NCI-H1105 treated with DMSO at 0.1 percent for 48 hours (cell line): ENCODE measurements around the gene HBS1L.
"Not testable (repeated sequence)": the region's sequence is repeated elsewhere in the genome, so short reads cannot be mapped to it uniquely, and the experiment has no call there.

Experiments
- DNase-seq: peaks from one replicate; lab custom pipeline; 2025; lab: John Stamatoyannopoulos, UW

Gene HBS1L

DNA sequence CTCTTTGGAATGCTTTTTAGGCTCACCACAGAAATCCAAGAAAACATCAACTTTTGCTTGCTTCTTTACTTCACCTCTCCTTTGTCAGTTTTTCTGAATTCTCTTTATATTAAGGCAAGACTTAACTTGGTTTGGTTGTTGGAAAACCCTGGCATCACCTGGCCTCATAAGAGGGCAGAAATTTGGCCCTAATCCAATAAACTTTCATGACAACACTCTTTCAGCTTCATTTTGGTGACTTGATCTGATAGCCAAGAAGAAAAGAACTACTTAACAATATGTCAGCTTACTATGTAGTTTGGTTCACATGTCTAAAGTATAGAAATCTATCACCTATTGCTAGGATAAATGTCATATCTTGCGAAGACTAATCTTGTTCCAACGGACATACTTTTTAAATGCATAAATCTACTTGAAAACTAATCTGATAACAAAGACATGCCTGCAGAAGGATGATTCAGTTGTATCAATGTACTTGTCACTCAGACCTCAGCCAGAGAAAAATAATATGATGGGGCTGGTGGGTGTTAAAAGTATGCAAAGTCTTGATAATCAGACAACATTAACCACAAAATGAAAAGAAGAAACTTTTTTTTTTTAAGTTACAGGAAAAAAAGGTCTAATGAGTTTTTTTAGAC lies 19.3 kb upstream of the HBS1L start:
- peak; percentile 36 for DNase-seq

DNA sequence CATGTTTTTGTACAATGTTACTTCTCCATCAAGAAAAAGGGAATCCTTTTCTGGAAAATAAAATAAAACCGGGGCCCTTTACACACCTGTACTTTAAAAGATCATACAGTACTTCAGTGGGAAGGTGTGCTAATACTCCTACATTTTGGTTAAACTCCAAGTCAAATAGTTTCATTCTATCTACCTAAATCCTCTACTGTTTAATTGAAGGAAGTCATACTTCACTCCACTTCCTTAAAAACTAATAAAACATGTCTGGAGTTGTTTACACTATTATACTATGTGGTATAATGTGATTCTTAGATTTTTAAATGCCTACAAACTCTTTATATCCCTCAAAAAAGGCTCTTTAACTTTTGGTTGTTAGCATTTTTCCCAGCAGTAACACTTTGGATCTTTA lies 18.6 kb upstream of the HBS1L start:
- DNase-seq = no peak

DNA sequence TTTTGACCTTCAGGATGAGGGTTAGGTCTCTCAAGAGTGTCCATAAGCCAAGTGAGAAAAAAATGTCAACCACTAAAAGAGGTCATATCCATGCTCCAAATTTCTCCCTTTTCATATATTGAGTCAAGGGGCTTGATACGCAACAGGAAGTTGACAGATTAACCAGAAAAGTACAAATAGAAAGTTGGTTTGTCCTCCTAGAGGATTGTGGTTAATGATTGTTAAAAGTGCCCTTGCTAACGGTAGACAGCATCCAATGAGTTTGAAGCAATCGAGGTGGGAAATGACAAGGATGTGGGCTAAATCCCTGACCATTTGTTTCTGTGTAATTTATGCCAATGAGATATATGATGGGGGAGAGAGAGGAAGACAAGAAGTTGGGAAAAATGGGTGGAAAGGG lies 18.1 kb upstream of the HBS1L start:
- no peak for DNase-seq

DNA sequence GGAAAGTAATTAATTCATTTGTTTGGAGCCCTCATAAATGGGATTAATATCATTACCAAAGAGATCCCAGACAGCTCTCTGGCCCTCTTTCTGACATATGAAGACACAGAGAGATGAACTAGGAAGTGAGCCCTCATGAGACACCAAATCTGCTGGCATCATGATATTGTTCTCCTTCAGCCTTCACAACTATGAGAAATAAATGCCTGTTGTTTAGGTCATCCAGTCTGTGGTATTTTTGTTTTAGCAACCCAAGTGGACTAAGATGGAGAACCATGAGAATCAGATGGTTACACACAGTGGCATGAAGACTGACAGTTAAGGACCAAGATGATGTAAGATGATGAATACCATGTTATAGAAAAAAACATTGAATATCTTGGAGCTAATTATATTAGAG lies 16.9 kb upstream of the HBS1L start:
- no peak for DNase-seq

DNA sequence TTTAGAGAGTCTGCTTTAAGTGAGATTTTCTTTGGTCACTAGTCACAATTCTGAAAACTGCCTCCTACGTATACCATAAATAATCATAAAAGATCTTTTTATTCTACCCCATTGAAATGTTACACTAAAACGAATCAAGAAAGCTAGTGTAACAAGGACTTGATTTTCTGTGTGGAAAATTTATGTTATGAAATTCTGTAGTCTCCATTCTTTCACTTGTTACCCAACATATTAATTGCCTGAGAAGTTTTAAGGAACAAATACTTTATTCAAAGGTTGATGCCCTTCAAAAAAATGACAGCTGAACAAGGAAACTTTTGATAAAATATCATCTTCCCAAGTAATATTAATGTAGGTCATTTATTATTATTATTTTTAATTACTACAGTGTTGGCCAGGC lies 13.3 kb upstream of the HBS1L start:
- no peak for DNase-seq

DNA sequence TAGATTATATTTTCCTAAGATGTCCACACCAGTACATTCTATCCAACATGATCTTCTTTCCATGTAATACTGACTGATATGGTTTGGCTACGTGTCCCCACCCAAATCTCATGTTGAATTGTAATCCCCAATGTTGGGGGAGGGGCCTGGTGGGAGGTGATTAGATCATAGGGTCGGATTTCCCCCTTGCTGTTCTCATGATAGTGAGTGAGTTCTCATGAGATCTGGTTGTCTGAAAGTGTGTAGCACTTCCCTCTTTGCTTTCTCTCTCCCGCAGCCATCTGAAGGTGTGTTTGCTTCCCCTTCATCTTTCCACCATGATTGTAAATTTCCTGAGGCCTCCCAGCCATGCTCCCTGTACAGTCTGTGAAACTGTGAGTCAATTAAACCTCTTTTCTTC lies 12.2 kb upstream of the HBS1L start:
- no peak for DNase-seq

DNA sequence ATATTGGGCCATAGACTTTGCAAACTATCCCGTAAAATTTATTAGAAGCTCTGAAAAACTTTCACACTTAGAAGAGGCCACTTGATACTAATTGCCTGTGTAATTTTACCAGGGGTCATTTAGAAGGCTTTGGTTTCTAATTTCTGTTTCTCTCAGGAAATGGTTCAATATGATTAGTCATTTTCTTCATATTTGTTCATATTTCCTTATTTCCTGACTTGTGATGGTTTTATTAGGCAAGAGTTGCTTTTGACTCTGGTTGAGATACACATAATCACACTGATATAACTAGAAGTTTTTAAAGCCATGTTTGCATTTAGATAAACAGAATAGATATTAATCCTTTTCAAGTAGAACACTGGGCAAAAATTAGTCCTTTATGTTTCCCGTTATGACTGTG lies 11.8 kb upstream of the HBS1L start:
- no peak for DNase-seq

DNA sequence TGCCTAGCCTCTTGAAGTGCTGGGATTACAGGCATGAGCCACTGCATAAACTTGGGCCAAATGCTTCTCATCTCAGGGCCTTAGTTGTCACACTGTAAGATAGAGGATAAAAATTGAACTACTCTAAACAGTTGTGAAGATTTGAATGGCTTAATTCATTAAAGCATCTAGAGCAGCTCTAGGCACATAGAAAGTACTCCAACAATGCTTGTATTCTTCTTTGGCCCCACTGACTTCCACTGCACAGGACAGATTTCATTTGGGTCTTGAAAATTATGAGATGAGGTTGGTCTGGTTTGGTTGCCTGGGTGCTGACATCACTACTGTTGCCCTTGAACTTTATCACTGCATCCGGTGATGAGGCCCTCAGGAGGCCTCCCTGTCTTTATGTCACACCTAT lies 10.0 kb upstream of the HBS1L start:
- DNase-seq = no peak

DNA sequence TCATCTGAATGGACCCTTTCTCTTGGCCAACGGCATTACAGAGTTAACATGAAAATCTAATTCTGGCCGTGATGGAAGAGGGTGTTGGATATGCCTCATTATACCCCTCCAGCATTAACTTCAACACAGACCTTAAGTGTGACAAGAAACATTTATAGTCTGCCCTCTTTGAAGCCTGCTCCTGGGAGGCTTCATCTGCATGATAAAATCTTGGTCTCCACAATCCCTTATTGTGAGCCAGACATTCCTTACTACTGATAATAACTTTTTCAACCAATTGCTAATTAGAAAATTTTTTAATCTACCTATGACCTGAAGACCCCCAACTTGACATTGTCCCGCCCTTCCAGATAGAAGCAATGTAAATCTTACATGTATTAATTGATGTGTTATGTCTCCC lies 9.3 kb upstream of the HBS1L start:
- no peak for DNase-seq

DNA sequence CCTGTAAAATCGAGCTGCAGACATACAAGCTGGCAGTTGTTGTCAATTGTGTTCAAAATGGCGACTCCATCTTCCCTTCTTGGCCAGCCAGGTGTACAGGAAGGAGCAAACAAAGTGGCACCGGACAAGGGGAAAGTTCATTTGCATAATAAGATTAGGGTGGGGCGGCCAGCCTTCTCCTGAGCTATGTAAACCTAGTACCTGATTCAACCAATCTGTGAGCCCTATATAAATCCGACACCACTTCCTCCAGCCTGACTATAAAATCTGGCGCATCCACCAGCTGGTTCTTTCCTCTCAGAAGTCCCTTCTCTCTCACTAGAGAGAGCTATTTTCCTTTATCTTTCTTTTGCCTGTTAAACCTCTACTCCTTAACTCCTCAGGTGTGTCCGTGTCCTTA lies 8.1 kb upstream of the HBS1L start:
- DNase-seq = no peak

DNA sequence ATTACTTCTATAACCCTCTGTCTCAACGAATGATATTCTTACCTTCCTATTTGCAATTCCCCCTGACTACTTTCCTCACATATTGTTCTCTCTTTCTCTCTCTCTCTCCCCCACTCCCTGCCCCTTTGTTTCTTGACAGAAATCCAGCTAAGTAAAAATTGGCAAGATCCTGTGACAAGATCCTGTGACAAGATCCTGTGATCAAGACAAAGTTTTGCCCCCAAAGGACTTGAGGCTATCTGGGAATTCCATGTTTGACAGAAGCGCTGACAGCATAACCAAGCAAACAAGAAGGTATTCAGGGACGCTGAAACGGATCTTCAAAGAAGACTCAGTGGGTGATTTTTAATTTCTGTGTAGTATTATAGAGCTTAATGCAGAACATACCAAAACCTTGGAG lies 5.5 kb upstream of the HBS1L start:
- no peak for DNase-seq

DNA sequence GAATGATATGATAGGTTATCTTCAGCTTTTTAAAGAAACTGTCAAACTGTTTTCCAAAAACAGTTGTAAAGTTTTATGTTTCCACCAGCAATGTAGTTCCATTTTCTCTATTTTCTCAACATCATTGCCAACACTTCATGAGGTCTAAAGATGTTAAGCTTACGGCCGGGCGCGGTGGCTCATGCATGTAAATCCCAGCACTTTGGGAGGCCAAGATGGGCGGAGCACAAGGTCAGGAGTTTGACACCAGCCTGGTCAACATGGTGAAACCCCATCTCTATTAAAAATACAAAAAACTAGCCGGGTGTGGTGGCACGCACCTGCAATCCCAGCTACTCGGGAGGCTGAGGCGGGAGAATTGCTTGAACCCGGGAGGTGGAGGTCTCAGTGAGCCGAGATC lies 3.7 kb upstream of the HBS1L start:
- DNase-seq = not testable (repeated sequence)

DNA sequence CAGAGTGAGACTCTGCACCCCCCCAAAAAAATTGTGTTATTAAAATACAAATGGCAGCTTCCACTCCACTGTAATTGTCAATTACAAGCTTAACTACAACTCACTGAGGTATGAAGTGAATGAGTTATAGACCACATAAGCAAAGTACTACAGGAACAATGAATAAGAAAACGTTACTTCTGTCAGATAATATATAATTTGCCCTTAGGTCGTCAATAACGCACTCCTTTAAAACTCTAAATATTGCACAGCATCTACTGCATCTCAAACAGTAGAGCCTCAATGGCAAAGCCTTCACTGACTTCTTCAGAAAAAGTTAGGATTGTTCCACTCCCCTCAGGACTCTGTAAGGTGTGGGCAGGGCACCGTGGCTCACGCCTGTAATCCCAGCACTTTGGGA lies 2.0 kb upstream of the HBS1L start:
- DNase-seq = no peak

DNA sequence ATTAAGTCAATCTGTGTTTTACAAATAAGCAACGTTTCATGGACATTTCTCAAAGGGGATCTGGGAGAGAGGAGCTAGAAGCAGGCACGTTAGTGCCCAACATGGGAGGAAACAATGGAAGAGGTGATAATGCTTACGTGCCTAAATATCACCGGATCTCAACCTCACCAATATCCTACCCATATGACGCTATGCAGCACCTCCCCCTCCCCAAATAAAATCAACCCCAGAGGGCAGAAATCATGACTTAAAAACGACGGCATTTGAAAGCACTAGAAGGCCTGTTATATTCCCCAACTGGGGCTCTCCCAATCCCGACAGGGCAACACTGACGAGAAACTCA lies 425 bp downstream of the HBS1L start:
- no peak for DNase-seq

DNA sequence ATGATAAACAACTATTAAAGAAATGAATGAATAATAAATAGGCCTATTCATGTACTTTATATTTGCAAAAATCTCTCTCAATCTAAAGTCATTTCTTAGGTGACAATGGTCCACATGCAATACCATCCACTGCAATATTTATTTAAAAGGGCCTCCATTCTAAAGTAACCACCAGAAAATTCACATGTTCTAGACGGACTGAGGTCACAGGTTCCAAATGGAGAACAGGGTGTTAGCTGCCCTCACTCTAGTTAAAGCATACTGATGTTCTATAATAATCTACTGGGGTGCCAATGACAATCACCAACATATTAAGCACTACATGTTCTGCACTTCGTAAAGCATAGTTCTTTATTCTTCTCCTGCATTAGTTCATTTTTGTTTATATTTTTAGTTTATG lies 1.2 kb downstream of the HBS1L start:
- no peak for DNase-seq

DNA sequence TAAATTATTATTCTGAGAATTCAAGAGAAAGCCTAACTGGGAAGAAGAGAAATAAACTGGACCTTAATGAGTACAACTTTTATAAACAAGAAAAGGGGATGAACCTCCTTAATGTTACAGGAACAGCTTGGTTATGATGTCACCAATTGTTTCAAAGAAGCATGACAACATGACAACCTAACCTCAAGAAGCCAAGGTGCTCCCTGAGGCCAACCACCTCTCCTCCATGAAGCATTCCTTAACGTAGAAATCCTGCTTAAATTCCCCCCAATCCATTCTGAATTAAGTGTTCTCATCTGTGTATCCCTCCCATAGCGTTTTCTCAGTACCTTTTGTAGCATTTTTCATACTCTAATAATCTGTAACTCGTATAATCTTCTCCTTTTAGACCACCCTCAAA lies 1.7 kb downstream of the HBS1L start:
- no peak for DNase-seq

DNA sequence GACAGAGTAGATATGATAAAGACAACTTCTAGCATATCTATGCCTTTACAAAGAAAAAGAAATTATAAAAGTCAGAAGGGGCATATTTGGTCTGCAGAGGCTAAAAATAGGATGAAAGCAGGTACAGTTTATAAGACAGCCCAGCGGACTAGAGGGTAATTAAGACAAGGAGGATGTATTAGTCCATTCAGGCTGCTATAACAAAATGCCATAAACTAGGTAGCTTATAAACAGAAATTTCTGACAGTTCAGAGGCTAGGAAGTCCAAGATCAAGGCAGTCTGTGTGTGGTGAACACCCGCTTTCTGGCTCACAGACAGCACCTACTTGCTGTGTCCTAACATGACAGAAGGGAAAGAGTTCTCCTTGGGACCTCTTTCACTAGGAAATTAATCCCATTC lies 5.7 kb downstream of the HBS1L start:
- no peak for DNase-seq

DNA sequence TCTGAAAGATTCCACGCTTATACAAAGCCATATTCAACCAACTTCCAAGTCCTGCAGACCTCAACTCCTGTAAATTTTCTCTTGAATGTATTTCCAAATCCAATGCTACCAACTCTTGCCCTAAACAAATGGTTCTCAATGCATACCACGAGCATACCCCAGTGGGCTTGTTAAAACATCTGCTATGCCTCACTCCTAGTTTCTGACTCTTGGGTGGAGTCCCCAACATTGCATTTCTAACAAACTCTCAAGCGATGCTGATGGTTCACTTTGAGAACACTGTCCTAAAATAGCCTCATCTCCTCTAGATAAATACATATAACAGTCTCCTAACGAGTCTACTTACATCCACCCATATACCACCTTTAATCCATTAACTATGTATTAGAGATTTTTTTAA lies 7.3 kb downstream of the HBS1L start:
- no peak for DNase-seq

DNA sequence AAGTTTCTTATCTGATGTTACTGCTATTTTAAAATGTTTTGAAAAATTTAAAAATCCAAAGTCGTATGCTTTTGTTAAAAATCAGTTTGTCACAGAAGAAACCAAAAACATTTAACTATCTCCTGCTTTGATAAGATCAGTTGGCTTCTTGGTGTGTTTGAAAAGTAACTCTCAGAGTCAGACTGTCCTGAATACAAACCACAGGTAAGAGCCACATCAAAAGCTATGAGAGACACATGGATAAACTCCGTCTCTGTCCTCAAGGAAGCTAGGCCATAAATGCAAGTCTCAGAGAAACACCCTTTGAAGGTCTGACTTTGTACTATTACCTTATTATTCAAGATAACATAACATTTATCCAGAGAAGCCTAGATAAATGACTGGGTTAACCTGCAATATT lies 7.7 kb downstream of the HBS1L start:
- no peak for DNase-seq

DNA sequence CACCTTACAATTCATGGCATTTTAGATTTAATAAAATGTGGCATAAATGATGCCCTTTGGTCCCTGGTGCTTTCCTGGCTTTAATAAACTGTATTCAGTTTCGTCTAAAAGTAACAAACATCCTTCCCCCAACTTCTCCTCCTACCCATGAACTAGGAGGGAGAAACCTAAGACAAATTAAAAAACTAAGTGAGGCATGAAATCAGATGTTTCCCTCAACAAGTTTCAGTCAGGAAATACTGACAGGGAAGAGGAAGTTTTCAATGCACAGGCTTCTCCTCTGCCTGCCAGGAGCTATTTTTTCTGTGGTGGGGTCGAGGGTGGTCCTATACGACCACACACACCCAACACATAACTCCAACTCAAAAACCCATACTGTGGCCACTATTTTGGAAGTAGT lies 10.0 kb downstream of the HBS1L start:
- DNase-seq = no peak

DNA sequence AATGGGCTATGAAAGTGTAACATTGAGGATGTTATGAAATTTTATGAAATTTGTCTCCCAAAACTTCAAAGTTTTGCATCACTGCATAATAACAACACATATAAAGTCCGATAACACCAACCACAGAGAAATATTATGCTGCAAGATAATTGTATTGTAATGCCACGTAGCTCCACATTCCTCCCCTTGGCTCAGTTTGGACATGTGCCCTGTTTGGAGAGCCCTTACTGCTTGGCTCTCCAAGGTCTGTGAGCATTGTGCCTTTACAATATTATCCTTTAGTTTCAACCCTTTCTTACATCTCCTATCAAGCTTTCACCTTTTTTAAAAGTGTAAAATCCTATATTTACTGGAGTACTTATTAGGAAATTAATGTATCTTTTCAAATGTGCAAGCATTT lies 10.8 kb downstream of the HBS1L start:
- DNase-seq = no peak

DNA sequence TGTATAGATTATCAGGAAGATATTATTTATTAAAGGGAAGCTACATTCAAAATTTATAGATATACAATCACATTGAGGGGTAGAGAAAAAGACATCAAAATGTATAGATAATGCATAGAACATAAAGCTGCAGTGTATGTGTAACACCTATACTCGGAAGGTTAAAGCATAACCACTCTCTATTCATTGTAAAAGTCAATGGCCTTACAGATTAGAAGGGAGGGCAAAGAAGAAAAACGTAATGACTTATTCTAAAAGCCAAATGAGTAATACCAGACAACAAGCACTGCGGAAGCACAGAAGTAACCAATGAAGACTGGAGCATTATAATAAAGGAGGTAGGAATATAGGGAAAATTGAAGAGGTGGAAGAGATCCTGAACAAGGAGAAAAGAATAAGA lies 11.3 kb downstream of the HBS1L start:
- DNase-seq = no peak

DNA sequence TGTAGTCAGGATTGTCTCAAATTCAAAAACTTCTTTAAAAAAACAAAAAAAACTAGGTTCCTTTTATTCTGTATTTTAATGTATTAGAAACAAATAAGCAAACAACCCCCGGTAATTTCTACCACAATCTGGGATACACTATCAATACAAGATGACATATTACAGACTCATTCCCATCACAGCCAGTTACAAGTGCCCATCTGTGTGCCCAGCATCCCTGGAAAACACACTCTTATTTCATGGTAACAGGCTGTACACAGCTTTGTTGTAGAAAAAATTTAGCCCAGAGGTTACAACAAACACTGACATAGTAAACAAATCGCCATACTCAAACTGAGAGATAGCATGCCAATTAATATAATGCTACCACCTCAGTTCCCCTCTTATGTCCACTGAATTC lies 16.3 kb downstream of the HBS1L start:
- DNase-seq = no peak

DNA sequence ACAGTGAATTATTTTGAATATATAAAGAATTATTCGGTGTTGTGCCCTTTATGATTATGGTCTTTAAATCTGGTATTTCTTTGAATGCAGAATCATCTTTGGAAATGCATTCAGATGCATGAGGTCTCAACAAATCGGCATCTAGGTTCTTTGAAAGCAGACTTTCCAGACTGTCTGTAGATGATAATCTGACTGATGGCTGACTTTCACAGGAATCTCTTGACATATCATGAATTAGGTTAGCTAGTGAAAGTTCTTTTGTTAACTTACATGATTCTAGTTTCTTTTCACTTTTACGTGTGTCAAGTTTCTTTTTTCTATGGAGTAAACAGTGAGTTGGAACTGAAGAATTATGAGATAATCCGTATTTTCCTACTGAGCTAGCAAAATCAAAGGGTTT lies 17.1 kb downstream of the HBS1L start:
- no peak for DNase-seq
